T-helper 2 cell treated with Interferon-gamma antibody and Interleukin-4, amounts not matched to agents 5 μg/mL and 100 μg/mL, for 36 hours (primary cell): ENCODE results near the gene JADE3.
A peak's percentile ranks its signal among the peaks of the same experiment; 100 is the strongest.

Experiments
- DNase-seq: peaks from one replicate; pipeline ENCODE4 v3.0.0; 2021; ENCODE audit warnings: low spot score
- H3K27ac Mint-ChIP-seq: one replicate; pipeline ENCODE4 v1.8.0; 2021; ENCODE audit warnings: mild to moderate bottlenecking, mixed read lengths
- H3K27me3 Mint-ChIP-seq: one replicate; pipeline ENCODE4 v1.8.0; 2021; ENCODE audit warnings: low read depth, mixed read lengths
- H3K36me3 Mint-ChIP-seq: one replicate; pipeline ENCODE4 v1.8.0; 2021; ENCODE audit warnings: low read depth, mixed read lengths
- H3K4me1 Mint-ChIP-seq: one replicate; pipeline ENCODE4 v1.8.0; 2021; ENCODE audit warnings: low read depth, mixed read lengths
- H3K4me3 Mint-ChIP-seq: one replicate; pipeline ENCODE4 v1.8.0; 2022; ENCODE audit warnings: mild to moderate bottlenecking, moderate library complexity, mixed read lengths
- H3K9me3 Mint-ChIP-seq: one replicate; pipeline ENCODE4 v1.8.0; 2021; ENCODE audit warnings: mixed read lengths

The JADE3 gene

DNA sequence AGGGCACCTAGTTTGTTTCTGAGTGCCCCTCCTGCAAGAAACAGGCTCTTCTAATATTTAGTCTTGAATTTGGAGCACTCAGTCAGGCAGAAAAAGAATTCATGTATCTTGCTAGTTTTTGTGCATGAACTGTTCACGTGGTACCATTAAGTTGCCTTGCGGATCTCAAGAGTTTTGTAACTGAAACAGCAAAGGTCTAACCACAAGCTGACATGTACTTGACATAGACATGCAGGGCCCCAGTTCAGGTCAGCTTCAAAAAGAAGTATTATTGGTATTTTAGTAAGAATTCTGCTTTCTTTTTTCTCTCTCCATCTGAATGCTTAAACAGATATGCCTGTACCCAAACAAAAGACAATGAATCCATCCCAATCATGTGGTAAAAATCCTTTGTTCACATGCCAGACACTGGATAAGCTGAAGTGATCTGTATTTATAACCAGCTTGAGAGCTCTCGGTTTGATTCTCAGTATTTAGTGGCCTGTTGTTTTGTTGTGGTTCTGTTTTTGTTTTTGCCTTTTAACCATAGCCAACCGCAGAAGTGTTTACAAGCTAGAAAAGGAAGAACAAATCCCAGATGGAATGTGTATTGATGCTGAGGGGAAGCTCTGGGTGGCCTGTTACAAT lies 179.0 kb downstream of the JADE3 start:
- Mint-ChIP-seq H3K4me1 (peaks cover 8% of the 10 kb centered on the region), H3K9me3 (no peaks in the 10 kb centered on the region), H3K27me3 (no peaks in the 10 kb centered on the region), H3K36me3 (no peaks in the 10 kb centered on the region), H3K4me3 (peak overlapping the region; percentile 52), H3K27ac (peak overlapping the region; percentile 65)
- no peak for DNase-seq

DNA sequence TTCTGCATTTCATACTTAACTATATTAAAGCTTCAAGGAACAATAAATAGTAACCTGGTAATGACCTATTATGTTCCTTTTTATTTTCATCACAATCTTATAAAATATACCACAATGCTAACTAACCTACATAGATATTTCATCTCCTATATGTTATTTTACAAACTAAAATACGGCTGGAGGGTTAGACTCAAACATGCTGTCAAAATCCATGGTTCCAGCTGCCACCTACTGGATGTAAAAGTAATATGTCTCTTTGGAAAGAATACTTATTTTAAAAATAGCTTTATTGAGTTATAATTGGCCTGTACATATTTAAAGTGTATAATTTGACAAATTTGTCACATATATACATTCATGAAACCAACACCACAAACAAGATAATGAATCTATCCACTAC lies 181.0 kb downstream of the JADE3 start:
- H3K4me3 Mint-ChIP-seq, result no peak overlapping the region
- H3K27me3 Mint-ChIP-seq, result peaks cover 3% of the 10 kb centered on the region
- H3K27ac Mint-ChIP-seq, result no peak overlapping the region
- no peaks in the 10 kb centered on the region for H3K9me3 Mint-ChIP-seq
- H3K36me3 Mint-ChIP-seq, result no peaks in the 10 kb centered on the region
- H3K4me1 Mint-ChIP-seq, result peaks cover 8% of the 10 kb centered on the region
- DNase-seq, result no peak

DNA sequence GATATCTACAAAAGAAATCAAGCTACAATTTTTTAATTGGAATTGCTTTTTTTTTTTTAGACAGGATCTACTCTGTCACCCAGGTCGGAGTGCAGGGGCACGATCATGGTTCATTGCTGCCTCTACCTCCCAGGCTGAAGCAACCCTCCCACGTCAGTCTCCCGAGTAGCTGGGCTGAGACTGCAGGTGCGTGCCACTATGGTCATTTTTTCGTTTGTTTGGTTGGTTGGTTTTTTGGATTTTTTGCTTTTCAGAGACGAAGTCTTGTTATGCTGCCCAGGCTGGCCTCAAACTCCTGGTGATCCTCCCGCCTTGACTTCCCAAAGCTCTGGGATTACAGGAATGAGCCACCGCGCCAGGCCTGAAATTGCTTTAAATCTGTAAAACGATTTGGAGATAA lies 181.6 kb downstream of the JADE3 start:
- no peak for DNase-seq
- Mint-ChIP-seq H3K27me3 (peaks cover 3% of the 10 kb centered on the region), H3K9me3 (no peaks in the 10 kb centered on the region), H3K4me3 (no peak overlapping the region), H3K4me1 (peaks cover 8% of the 10 kb centered on the region), H3K36me3 (no peaks in the 10 kb centered on the region), H3K27ac (no peak overlapping the region)

DNA sequence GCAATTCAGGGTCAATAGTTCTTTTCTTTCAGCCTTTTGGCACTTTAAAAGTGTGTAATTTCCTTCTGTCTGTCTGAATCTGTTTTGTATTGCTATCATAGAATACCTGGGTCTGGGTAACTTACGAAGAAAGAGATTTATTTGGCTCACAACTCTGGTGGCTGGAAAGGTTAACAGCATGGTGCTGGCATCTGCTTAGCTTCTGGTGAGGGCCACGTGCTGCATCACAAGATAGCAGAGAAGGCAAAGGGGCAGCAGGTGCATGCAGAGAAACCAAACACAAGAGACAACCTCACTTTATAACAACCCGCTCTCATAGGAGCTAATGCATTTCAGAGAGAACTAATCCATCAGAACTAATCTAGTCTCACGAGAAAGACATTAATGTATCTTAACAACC lies 184.8 kb downstream of the JADE3 start:
- Mint-ChIP-seq H3K4me3 (no peak overlapping the region), H3K27me3 (peaks cover 3% of the 10 kb centered on the region), H3K36me3 (no peaks in the 10 kb centered on the region), H3K4me1 (no peaks in the 10 kb centered on the region), H3K9me3 (no peaks in the 10 kb centered on the region), H3K27ac (no peak overlapping the region)
- DNase-seq, result no peak

DNA sequence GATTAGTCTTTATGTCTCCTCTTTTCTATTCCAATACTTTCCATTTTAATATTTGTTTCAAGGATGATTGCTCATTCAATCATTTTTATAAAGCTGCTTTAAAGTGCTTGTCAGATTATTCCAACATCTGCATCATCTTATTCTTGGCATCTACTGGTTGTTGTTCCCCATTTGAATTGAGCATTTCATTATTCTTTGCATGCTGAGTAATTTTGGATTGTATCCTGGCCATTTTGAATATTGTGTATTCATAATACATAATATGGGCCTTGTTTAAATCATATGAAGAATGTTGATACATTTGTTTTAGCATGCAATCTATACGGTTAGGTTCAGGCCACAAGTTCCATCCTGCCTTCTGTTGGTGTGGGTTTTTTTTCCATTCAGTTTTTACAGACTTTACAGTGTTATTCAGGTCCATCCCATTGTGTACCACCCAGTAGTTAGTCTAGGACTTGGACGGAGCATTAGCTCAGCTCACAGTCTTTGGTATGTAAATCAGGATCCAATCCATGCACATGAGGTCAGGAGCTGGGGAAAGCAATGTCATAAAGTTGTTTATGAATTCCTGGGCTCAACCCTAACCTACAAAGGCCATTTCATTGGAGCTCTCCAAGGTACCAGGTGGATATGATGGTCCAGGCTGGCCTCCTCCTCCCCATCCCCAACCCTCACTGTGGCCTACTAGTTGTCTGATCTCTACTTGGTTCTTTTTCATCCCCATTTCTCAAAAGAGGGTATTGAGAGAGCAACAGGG lies 186.3 kb downstream of the JADE3 start:
- DNase-seq, result no peak
- H3K4me1 Mint-ChIP-seq, result no peaks in the 10 kb centered on the region
- no peak overlapping the region for H3K4me3 Mint-ChIP-seq
- no peaks in the 10 kb centered on the region for H3K9me3 Mint-ChIP-seq
- H3K27ac Mint-ChIP-seq, result no peak overlapping the region
- H3K27me3 Mint-ChIP-seq, result peaks cover 3% of the 10 kb centered on the region
- no peaks in the 10 kb centered on the region for H3K36me3 Mint-ChIP-seq

DNA sequence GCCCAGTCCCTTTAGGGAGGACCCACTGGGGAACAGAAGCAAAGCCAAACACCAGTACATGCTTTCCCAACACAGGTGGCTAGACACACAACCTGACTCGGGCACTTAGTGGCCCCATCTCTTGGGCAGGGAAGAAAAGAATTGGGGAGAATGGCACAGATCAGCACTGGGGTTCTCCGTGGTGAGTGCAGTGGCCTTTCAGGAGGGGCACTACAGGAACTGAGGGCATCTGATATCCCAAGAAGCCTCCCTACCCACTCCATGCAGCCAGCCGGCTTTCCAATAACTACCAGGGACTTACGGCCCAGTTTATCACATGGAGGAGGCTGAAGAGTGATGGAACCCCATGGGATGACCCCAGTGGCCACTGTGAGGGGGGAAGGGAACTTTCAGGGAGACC lies 189.0 kb downstream of the JADE3 start:
- H3K36me3 Mint-ChIP-seq, result no peaks in the 10 kb centered on the region
- H3K27ac Mint-ChIP-seq, result no peak overlapping the region
- peaks cover 3% of the 10 kb centered on the region for H3K27me3 Mint-ChIP-seq
- H3K4me1 Mint-ChIP-seq, result no peaks in the 10 kb centered on the region
- no peaks in the 10 kb centered on the region for H3K9me3 Mint-ChIP-seq
- no peak for DNase-seq
- H3K4me3 Mint-ChIP-seq, result no peak overlapping the region
